Spleen (tissue), 7 donors: Measurements from ENCODE around the gene UNC5A.

ENCODE experiments used
- CTCF ChIP-seq, 11 experiments: fragments of 200-600 bp in 7 of 11; fragments of 450-650 bp in 4 of 11; sonication (generic) in 4 of 11; IDR thresholded peaks in 8 of 11; conservative IDR thresholded peaks in 3 of 11; 1 replicate in 7 of 11; 2 replicates in 4 of 11; pipeline versions ENCODE4 v1.4.0 to v1.8.0; 2016 to 2021; ENCODE audit warnings: antibody characterized with exemption in 11 of 11, inconsistent platforms in 4 of 11, mild to moderate bottlenecking in 1 of 11
- POLR2A ChIP-seq, 3 donors: fragments of 450-650 bp; IDR thresholded peaks; one replicate each; pipeline ENCODE4 v1.5.1; 2017; ENCODE audit warnings: antibody characterized with exemption in 3 of 3, mild to moderate bottlenecking in 1 of 3
- POLR2AphosphoS5 ChIP-seq, 3 donors: sonication (generic); formaldehyde crosslinking; IDR thresholded peaks; one replicate each; pipeline ENCODE4 v1.5.1; 2017; ENCODE audit warnings: antibody characterized with exemption in 3 of 3
- donor health status: DM: no; HTN: no; CAD: no; lungs with moderate emphysema.
- donor health status: DM: no; HTN: no; CAD: no.
- donor health status: DM: no; HTN: no; CAD: no.

GRCh38 chr5:176802116-176802784, 8.1 kb upstream of the UNC5A start:
- TF ChIP-seq POLR2A (IDR thresholded peaks at IDR 0.05) (no peak), CTCF (IDR thresholded peaks at IDR 0.05 in 8 of 11, conservative IDR thresholded peaks at IDR 0.05 in 3 of 11) (no peak), POLR2AphosphoS5 (IDR thresholded peaks at IDR 0.05) (no peak)
